Esophagus squamous epithelium (tissue), 5 donors: ENCODE results near the gene OR5AU1. TPM values are rescaled to one million over a fixed set of nuclear protein-coding genes. Genes with fewer than 3 reads are reported as not detected.

Experiments used
- DNase-seq: peaks from one replicate; lab custom pipeline; 2025; lab: John Stamatoyannopoulos, UW
- H3K27ac ChIP-seq, 4 donors: fragments of 200-600 bp; sonication (generic); one replicate each; pipeline ENCODE4 v1.5.1; 2016 to 2019; ENCODE audit warnings: mild to moderate bottlenecking in 1 of 4
- H3K27me3 ChIP-seq, 4 donors: fragments of 200-600 bp; sonication (generic); 1 replicate in 3 of 4; 2 replicates in 1 of 4; pipeline versions ENCODE4 v1.5.1 to v1.6.0; 2017 to 2021; ENCODE audit warnings: antibody characterized with exemption in 1 of 4
- H3K36me3 ChIP-seq, 3 donors: fragments of 200-600 bp; sonication (generic); one replicate each; pipeline ENCODE4 v1.5.1; 2016 to 2019
- H3K4me1 ChIP-seq, 3 donors: fragments of 200-600 bp; sonication (generic); one replicate each; pipeline ENCODE4 v1.5.1; 2017 to 2019
- H3K4me3 ChIP-seq, 4 donors: fragments of 200-600 bp; sonication (generic); 1 replicate in 3 of 4; 2 replicates in 1 of 4; pipeline ENCODE4 v1.5.1; 2016 to 2019; ENCODE audit warnings: mild to moderate bottlenecking in 2 of 4, moderate library complexity in 1 of 4
- H3K9me3 ChIP-seq, 3 donors: fragments of 200-600 bp; sonication (generic); one replicate each; pipeline ENCODE4 v1.5.1; 2016 to 2019
- POLR2A ChIP-seq, 4 donors: fragments of 450-650 bp; IDR thresholded peaks; one replicate each; pipeline ENCODE4 v1.6.1; 2017; ENCODE audit warnings: antibody characterized with exemption in 4 of 4, mild to moderate bottlenecking in 4 of 4, moderate library complexity in 3 of 4
- WGBS, 2 donors: methylation state at CpG; one replicate each; pipeline ENCODE4 v1.1.5; 2018; 5-methylcytosine and 5-hydroxymethylcytosine counted together
- intact Hi-C: fragments of 100-400 bp; cut with DNase I; formaldehyde crosslinking; loops from one replicate; pipeline ENCODE4 v1.15.0; 2022
- total RNA-seq, 4 donors: library from RNA; depleted of rRNA; stranded (reverse); fragments of >200 nt; gene quantifications; one replicate each; pipeline ENCODE4 v1.1.0, GENCODE V29; 2016
- TF ChIP-seq, protein P1 (sequence below), 6 experiments: fragments of 450-650 bp in 4 of 6; fragments of 200-600 bp in 2 of 6; sonication (generic) in 2 of 6; IDR thresholded peaks; one replicate each; pipeline ENCODE4 v1.5.1; 2016 to 2019; ENCODE audit warnings: antibody characterized with exemption in 6 of 6, mild to moderate bottlenecking in 4 of 6, moderate library complexity in 4 of 6
- donor health status: DM: yes; HTN: yes; CAD: no.

The OR5AU1 gene
- total RNA-seq, 4 donors from 2014 or later, result not detected

- intact Hi-C loops, result no loop called here
- H3K4me1 ChIP-seq, result peaks cover 7 to 14% (median 8%) of the 10 kb centered on the region in 3 donors
- peaks cover 0 to 9% (median 0%) of the 10 kb centered on the region in 4 donors for H3K27me3 ChIP-seq
- no peaks in the 10 kb centered on the region for H3K36me3 ChIP-seq
- DNase-seq, result peak; percentile 18
- H3K4me3 ChIP-seq, result peak overlapping the region in 3 of 4 donors; percentile 27 to 60 (median 32)
- TF ChIP-seq, protein P1, sequence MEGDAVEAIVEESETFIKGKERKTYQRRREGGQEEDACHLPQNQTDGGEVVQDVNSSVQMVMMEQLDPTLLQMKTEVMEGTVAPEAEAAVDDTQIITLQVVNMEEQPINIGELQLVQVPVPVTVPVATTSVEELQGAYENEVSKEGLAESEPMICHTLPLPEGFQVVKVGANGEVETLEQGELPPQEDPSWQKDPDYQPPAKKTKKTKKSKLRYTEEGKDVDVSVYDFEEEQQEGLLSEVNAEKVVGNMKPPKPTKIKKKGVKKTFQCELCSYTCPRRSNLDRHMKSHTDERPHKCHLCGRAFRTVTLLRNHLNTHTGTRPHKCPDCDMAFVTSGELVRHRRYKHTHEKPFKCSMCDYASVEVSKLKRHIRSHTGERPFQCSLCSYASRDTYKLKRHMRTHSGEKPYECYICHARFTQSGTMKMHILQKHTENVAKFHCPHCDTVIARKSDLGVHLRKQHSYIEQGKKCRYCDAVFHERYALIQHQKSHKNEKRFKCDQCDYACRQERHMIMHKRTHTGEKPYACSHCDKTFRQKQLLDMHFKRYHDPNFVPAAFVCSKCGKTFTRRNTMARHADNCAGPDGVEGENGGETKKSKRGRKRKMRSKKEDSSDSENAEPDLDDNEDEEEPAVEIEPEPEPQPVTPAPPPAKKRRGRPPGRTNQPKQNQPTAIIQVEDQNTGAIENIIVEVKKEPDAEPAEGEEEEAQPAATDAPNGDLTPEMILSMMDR (IDR thresholded peaks at IDR 0.05), result no peak
- TF ChIP-seq POLR2A (IDR thresholded peaks at IDR 0.05), result no peak
- no peaks in the 10 kb centered on the region for H3K9me3 ChIP-seq
- 3 to 14% methylated on average over 3 to 6 of the region's 19 CpGs for WGBS, 2 donors
- no peak overlapping the region for H3K27ac ChIP-seq
Measured at GRCh38 chr14:21191809-21192446, 36.1 kb upstream of the OR5AU1 start.

DNA sequence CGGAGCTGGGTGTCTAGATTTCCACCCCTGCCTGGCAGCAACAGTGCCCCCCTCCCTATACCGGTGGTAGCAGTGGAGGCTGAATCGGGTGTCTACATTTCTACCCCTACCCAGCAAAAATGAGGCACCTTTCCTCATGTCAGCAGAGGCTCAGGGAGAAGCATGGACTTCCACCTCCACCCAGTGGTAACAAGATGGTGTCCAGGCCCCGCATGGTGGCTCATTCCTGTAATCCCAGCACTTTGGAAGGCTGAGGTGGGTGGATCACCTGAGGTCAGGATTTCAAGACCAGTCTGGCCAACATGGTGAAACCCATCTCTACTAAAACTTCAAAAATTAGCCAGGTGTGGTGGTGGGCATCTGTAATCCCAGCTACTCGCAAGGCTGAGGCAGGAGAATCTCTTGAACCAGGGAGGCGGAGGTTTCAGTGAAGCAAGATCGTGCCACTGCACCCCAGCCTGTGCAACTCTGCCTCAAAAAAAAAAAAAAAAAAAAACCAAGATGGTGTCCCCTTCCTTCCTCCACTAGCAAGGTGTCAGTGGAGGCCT is 35.5 kb upstream of the OR5AU1 start:
- Histone ChIP-seq H3K27ac (no peak overlapping the region), H3K9me3 (no peaks in the 10 kb centered on the region), H3K27me3 (peaks cover 0 to 9% (median 0%) of the 10 kb centered on the region in 4 donors), H3K4me3 (peak overlapping the region in 3 of 4 donors; percentile 27 to 60 (median 32)), H3K4me1 (peaks cover 7 to 14% (median 8%) of the 10 kb centered on the region in 3 donors), H3K36me3 (no peaks in the 10 kb centered on the region)
- intact Hi-C loops, result no loop called here
- DNase-seq, result no peak
- 54 to 74% methylated on average over 3 to 6 of the region's 7 CpGs for WGBS, 2 donors
- TF ChIP-seq, protein P1 (IDR thresholded peaks at IDR 0.05), result no peak
- TF ChIP-seq POLR2A (IDR thresholded peaks at IDR 0.05), result no peak

- Histone ChIP-seq H3K9me3 (peaks cover 0 to 7% (median 0%) of the 10 kb centered on the region in 3 donors), H3K27ac (no peak overlapping the region), H3K27me3 (peaks cover 0 to 3% (median 0%) of the 10 kb centered on the region in 4 donors), H3K36me3 (no peaks in the 10 kb centered on the region), H3K4me3 (no peak overlapping the region), H3K4me1 (no peaks in the 10 kb centered on the region)
- WGBS, 2 donors, result 53 to 57% methylated on average over 5 of the region's 5 CpGs
- no peak for DNase-seq
- intact Hi-C loops, result no loop called here
- TF ChIP-seq POLR2A (IDR thresholded peaks at IDR 0.05), result no peak
- TF ChIP-seq, protein P1 (IDR thresholded peaks at IDR 0.05), result no peak
Measured at GRCh38 chr14:21185491-21185890, 29.6 kb upstream of the OR5AU1 start.

GRCh38 chr14:21184254-21184653 is 28.4 kb upstream of the OR5AU1 start:
- TF ChIP-seq, protein P1 (IDR thresholded peaks at IDR 0.05), result no peak
- TF ChIP-seq POLR2A (IDR thresholded peaks at IDR 0.05), result no peak

DNA sequence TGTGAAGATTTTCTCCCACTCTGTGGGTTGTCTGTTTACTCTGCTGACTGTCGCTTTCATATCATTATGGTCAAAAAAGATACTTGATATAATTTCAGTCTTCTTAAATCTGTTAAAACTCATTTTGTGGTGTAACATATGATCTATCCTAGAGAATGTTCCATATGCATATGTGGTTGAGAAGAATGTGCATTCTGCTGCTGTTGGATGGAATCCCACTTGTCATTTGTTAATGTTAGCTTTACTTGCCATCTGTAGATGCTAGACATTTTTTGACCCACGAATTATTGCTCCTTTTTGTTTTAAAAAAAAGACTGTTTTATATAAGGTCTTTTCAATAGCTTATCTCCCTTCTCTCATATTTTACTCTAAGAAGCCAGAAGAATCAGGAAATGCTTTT is 26.3 kb upstream of the OR5AU1 start:
- 60 to 66% methylated on average over 2 of the region's 2 CpGs for WGBS, 2 donors
- DNase-seq, result no peak
- peaks cover 0 to 11% (median 0%) of the 10 kb centered on the region in 3 donors for H3K9me3 ChIP-seq
- no peak overlapping the region for H3K4me3 ChIP-seq
- peaks cover 0 to 7% (median 0%) of the 10 kb centered on the region in 4 donors for H3K27me3 ChIP-seq
- no peaks in the 10 kb centered on the region for H3K36me3 ChIP-seq
- intact Hi-C loops, result no loop called here
- H3K4me1 ChIP-seq, result no peaks in the 10 kb centered on the region
- TF ChIP-seq, protein P1 (IDR thresholded peaks at IDR 0.05), result no peak
- no peak for TF ChIP-seq POLR2A (IDR thresholded peaks at IDR 0.05)
- H3K27ac ChIP-seq, result no peak overlapping the region

More at GRCh38 chr14:21184254-21184653, 28.4 kb upstream of the OR5AU1 start:
- WGBS, 2 donors, result 32 to 41% methylated on average over 1 of the region's 1 CpG
- DNase-seq, result no peak
- intact Hi-C loops, result no loop called here
- Histone ChIP-seq H3K9me3 (peaks cover 0 to 7% (median 0%) of the 10 kb centered on the region in 3 donors), H3K27ac (no peak overlapping the region), H3K36me3 (no peaks in the 10 kb centered on the region), H3K4me1 (no peaks in the 10 kb centered on the region), H3K4me3 (no peak overlapping the region), H3K27me3 (peaks cover 0 to 7% (median 0%) of the 10 kb centered on the region in 4 donors)
